ENCODE data around the gene LTC4S. TPM values are rescaled to one million over a fixed set of nuclear protein-coding genes. Genes with fewer than 3 reads are reported as not detected.

LTC4S gene
- total RNA-seq, 1 experiment from 2014 or later = 2.2 TPM

DNA sequence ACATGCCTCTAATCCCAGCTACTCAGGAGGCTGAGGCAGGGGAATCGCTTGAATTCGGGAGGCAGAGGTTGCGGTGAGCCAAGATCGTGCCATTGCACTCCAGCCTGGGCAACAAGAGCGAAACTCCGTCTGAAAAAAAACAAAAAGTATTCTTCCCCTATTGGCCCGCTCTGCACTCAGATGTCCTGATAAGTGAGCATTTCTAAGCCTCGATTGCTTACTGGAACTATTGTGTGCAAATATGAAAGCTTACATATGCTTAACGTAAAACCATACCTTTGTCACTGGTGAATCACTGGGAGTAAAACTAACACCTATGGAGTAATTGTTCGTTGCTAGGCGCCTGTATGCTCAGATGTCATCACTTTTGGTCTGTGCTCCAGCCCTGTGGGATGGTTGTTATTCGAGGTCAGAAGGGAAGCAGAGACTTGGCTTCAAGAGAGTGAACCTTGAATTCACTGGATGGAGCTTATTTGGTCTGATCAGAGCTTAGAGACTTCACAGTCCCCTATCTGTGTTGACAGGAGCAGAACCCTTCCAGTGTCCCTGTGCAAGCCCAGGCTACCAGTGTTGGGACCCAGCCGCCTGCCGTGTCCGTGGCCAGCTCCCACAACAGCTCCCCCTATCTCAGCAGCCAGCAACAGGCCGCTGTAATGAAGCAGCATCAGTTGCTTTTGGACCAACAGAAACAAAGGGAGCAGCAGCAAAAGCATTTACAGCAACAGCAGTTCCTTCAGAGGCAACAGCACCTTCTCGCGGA is 25.3 kb upstream of the LTC4S start:
- CTCF ChIA-PET = interaction anchor here (0.7 to 3.2 kb wide), 4 partner anchors 11 to 54 kb away, joined by 4 to 28 read pairs (median 4); no protein-coding TSS in a partner anchor

DNA sequence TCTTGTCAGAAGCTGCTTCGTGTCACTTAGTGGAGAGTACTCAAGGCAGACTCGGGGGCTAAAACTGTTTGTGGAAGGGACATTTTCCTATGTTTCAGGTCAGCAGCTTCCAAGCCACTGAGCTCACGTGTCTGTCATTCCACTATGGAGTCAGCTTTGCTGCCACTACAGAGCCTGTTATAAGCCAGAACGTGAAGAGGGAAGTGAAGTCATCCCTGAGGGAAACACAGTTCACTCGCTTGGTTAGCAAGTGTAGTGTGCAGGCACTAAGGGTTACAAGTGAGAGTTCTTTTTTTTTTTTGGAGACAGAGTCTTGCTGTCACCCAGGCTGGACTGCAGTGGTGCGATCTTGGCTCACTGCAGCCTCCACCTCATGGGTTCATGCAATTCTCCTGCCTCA is 24.5 kb upstream of the LTC4S start:
- no peak for DNase-seq (ENCODE audit: unreplicated experiment)
- intact Hi-C loops (cut with micrococcal nuclease) = no loop called here
- TF ChIP-seq, protein P1, sequence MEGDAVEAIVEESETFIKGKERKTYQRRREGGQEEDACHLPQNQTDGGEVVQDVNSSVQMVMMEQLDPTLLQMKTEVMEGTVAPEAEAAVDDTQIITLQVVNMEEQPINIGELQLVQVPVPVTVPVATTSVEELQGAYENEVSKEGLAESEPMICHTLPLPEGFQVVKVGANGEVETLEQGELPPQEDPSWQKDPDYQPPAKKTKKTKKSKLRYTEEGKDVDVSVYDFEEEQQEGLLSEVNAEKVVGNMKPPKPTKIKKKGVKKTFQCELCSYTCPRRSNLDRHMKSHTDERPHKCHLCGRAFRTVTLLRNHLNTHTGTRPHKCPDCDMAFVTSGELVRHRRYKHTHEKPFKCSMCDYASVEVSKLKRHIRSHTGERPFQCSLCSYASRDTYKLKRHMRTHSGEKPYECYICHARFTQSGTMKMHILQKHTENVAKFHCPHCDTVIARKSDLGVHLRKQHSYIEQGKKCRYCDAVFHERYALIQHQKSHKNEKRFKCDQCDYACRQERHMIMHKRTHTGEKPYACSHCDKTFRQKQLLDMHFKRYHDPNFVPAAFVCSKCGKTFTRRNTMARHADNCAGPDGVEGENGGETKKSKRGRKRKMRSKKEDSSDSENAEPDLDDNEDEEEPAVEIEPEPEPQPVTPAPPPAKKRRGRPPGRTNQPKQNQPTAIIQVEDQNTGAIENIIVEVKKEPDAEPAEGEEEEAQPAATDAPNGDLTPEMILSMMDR (IDR thresholded peaks at IDR 0.05; ENCODE audit: unreplicated experiment) = no peak
- Mint-ChIP-seq H3K9me3 (ENCODE audit: unreplicated experiment) (no peaks in the 10 kb centered on the region), H3K4me3 (ENCODE audit: unreplicated experiment) (no peak overlapping the region), H3K27ac (ENCODE audit: low read depth, unreplicated experiment) (no peak overlapping the region), H3K27me3 (ENCODE audit: insufficient read depth, unreplicated experiment) (no peaks in the 10 kb centered on the region), H3K4me1 (ENCODE audit: insufficient read depth, unreplicated experiment) (peaks cover 13% of the 10 kb centered on the region), H3K36me3 (ENCODE audit: insufficient read depth, unreplicated experiment) (peaks cover 92% of the 10 kb centered on the region)
- BruUV-seq (replicated peaks) = no TSS peak
- CTCF ChIA-PET = interaction anchor here (0.6 to 0.7 kb wide), 2 partner anchors 11 to 12 kb away, joined by 4 to 7 read pairs; no protein-coding TSS in a partner anchor
- POLR2A ChIA-PET = interaction anchor here (1.3 kb wide), 2 partner anchors 11 to 25 kb away, joined by 3 to 4 read pairs; no protein-coding TSS in a partner anchor

More for the DNA sequence above, 25.3 kb upstream of the LTC4S start:
- no peak for DNase-seq (ENCODE audit: unreplicated experiment)
- Mint-ChIP-seq H3K9me3 (ENCODE audit: unreplicated experiment) (no peaks in the 10 kb centered on the region), H3K4me1 (ENCODE audit: insufficient read depth, unreplicated experiment) (peaks cover 21% of the 10 kb centered on the region), H3K36me3 (ENCODE audit: insufficient read depth, unreplicated experiment) (peaks cover 84% of the 10 kb centered on the region), H3K4me3 (ENCODE audit: unreplicated experiment) (no peak overlapping the region), H3K27ac (ENCODE audit: low read depth, unreplicated experiment) (no peak overlapping the region), H3K27me3 (ENCODE audit: insufficient read depth, unreplicated experiment) (no peaks in the 10 kb centered on the region)
- TF ChIP-seq, protein P1 (IDR thresholded peaks at IDR 0.05; ENCODE audit: unreplicated experiment) = no peak
- POLR2A ChIA-PET = interaction anchor here (0.9 to 1.3 kb wide), 3 partner anchors 12 to 36 kb away, joined by 3 to 4 read pairs (median 4); partner anchors contain the start of gene MAML1
- BruUV-seq (replicated peaks) = no TSS peak
- intact Hi-C loops (cut with micrococcal nuclease) = no loop called here

DNA sequence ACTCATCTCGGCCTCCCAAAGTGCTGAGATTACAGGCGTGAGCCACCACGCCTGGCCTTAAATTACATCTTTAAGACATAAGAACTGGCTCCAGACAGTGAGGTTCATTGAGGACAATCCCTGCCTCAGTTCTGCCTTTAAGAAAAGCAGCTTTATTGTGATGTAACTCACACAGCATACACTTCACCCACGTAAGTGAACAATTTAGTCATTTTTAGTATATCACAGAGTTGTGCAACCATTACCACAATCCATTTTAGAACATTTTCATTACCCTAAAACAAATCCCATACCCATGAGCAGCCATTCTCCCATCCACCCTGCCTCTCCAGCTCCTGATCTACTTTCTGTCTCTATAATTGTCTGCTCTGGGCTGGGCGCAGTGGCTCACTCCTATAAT is 24.0 kb upstream of the LTC4S start:
- BruUV-seq (replicated peaks) = no TSS peak
- TF ChIP-seq, protein P1 (IDR thresholded peaks at IDR 0.05; ENCODE audit: unreplicated experiment) = no peak
- Mint-ChIP-seq H3K4me3 (ENCODE audit: unreplicated experiment) (no peak overlapping the region), H3K36me3 (ENCODE audit: insufficient read depth, unreplicated experiment) (peaks cover 97% of the 10 kb centered on the region), H3K27ac (ENCODE audit: low read depth, unreplicated experiment) (no peak overlapping the region), H3K27me3 (ENCODE audit: insufficient read depth, unreplicated experiment) (no peaks in the 10 kb centered on the region), H3K9me3 (ENCODE audit: unreplicated experiment) (no peaks in the 10 kb centered on the region), H3K4me1 (ENCODE audit: insufficient read depth, unreplicated experiment) (peaks cover 12% of the 10 kb centered on the region)
- POLR2A ChIA-PET = interaction anchor here (1.3 to 1.5 kb wide), 3 partner anchors 11 to 38 kb away, joined by 3 to 4 read pairs (median 3); partner anchors contain the start of gene MAML1
- DNase-seq (ENCODE audit: unreplicated experiment) = no peak
- CTCF ChIA-PET = interaction anchor here (0.6 to 0.7 kb wide), 2 partner anchors 8 to 12 kb away, joined by 3 to 7 read pairs; no protein-coding TSS in a partner anchor
- intact Hi-C loops (cut with micrococcal nuclease) = no loop called here

DNA sequence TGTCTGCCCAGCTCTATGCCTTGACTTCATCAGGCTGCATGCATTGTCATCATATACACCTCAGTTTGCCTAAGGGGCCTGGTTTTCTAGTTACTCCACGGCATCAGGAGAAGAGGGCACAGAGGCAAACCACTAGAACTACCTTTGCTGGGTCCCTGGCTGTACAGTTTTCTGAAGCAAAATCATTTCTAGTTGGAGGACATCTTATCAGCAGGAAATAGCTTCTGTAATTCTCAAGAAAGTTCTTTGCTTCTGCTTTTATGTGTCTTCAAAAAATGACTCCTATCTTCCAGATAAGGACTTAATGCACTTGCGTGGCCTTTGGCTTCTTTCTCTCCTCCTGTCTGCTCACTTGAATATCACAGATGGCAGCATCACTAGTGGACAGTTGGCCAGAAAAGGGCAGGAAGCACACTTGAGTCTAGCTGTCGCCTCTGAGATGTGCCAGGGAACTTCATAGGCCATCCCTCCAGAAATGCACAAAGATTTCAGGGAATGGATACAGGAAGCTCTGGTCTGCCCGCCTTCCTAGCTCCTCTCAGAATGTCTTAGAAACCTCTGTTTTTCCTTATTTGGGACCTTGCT is 22.4 kb upstream of the LTC4S start:
- ChIA-PET CTCF (interaction anchor here (0.6 to 1.9 kb wide), 3 partner anchors 9 to 551 kb away, joined by 5 to 14 read pairs (median 7); no protein-coding TSS in a partner anchor), POLR2A (interaction anchor here (0.7 to 1.5 kb wide), 5 partner anchors 9 to 49 kb away, joined by 3 to 5 read pairs (median 4); partner anchors contain the start of genes MAML1 and SQSTM1)
- intact Hi-C loops (cut with micrococcal nuclease) = no loop called here
- no peaks in the 10 kb centered on the region for H3K27me3 Mint-ChIP-seq (ENCODE audit: insufficient read depth, unreplicated experiment)
- no TSS peak for BruUV-seq (replicated peaks)
- no peaks in the 10 kb centered on the region for H3K4me1 Mint-ChIP-seq (ENCODE audit: insufficient read depth, unreplicated experiment)
- DNase-seq (ENCODE audit: unreplicated experiment) = no peak
- TF ChIP-seq, protein P1 (IDR thresholded peaks at IDR 0.05; ENCODE audit: unreplicated experiment) = no peak
- H3K27ac Mint-ChIP-seq (ENCODE audit: low read depth, unreplicated experiment) = no peak overlapping the region
- peaks cover 95% of the 10 kb centered on the region for H3K36me3 Mint-ChIP-seq (ENCODE audit: insufficient read depth, unreplicated experiment)
- no peaks in the 10 kb centered on the region for H3K9me3 Mint-ChIP-seq (ENCODE audit: unreplicated experiment)
- H3K4me3 Mint-ChIP-seq (ENCODE audit: unreplicated experiment) = no peak overlapping the region
